ENCODE data around the gene VWF.

- TF ChIP-seq CTCF (IDR thresholded peaks at IDR 0.05) = no peak
- TF ChIP-seq POLR2A (IDR thresholded peaks at IDR 0.05) = no peak
- no peak for TF ChIP-seq EP300 (IDR thresholded peaks at IDR 0.05)
Observed at GRCh38 chr12:5969156-5969973, 155.1 kb downstream of the VWF start.
